ENCODE measurements around the gene CYLD. TPM values are rescaled to one million over a fixed set of nuclear protein-coding genes. Genes with fewer than 3 reads are reported as not detected.

The CYLD gene
- total RNA-seq, 2 experiments from 2014 or later, result 360 to 373 TPM

GRCh38 chr16:50721549-50722404 lies 20.1 kb upstream of the CYLD start:
- Histone ChIP-seq H3K27ac (ENCODE audit: low read depth in 1 of 2, low read length in 2 of 2) (no peak overlapping the region), H3K4me1 (ENCODE audit: insufficient read depth, low read length) (peaks cover 33% of the 10 kb centered on the region), H3K27me3 (ENCODE audit: control insufficient read depth in 1 of 2, insufficient read depth in 2 of 2, low read length in 2 of 2) (no peaks in the 10 kb centered on the region), H3K4me3 (ENCODE audit: low read length) (no peak overlapping the region), H3K36me3 (ENCODE audit: insufficient read depth, low read length) (peaks cover 21% of the 10 kb centered on the region), H3K9me3 (ENCODE audit: control insufficient read depth in 1 of 2, insufficient read depth in 1 of 2, low read length in 2 of 2) (peaks cover 0 to 13% of the 10 kb centered on the region in 2 experiments)
- no peaks in the 10 kb centered on the region for H3K27me3 Mint-ChIP-seq
- peak in 1 of 14 experiments; percentile 63 for DNase-seq
- no peak overlapping the region for H3K27ac Mint-ChIP-seq
- intact Hi-C loops (cut with DNase I, micrococcal nuclease), result loop anchor here in 1 of 2 experiments (1.0 kb wide), 1 partner anchor 33 kb away; no protein-coding TSS in a partner anchor
- no peak overlapping the region for H3K4me3 Mint-ChIP-seq
- peaks cover 10% of the 10 kb centered on the region for H3K9me3 Mint-ChIP-seq
- H3K4me1 Mint-ChIP-seq (ENCODE audit: low read depth), result peaks cover 38% of the 10 kb centered on the region
- POLR2A ChIA-PET, result interaction anchor here (0.6 to 1.5 kb wide), 4 partner anchors 20 to 41 kb away, joined by 3 to 10 read pairs (median 3); partner anchors contain the start of genes CYLD and SNX20
- TF ChIP-seq, protein P1, sequence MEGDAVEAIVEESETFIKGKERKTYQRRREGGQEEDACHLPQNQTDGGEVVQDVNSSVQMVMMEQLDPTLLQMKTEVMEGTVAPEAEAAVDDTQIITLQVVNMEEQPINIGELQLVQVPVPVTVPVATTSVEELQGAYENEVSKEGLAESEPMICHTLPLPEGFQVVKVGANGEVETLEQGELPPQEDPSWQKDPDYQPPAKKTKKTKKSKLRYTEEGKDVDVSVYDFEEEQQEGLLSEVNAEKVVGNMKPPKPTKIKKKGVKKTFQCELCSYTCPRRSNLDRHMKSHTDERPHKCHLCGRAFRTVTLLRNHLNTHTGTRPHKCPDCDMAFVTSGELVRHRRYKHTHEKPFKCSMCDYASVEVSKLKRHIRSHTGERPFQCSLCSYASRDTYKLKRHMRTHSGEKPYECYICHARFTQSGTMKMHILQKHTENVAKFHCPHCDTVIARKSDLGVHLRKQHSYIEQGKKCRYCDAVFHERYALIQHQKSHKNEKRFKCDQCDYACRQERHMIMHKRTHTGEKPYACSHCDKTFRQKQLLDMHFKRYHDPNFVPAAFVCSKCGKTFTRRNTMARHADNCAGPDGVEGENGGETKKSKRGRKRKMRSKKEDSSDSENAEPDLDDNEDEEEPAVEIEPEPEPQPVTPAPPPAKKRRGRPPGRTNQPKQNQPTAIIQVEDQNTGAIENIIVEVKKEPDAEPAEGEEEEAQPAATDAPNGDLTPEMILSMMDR (IDR thresholded peaks at IDR 0.05), result no peak
- peaks cover 34% of the 10 kb centered on the region for H3K36me3 Mint-ChIP-seq (ENCODE audit: low read depth)
- CTCF ChIA-PET, result interaction anchor here (2.2 kb wide), 1 partner anchor 84 kb away, joined by 9 read pairs; no protein-coding TSS in a partner anchor
- ATAC-seq (ENCODE audit: poor library complexity), result no peak

DNA sequence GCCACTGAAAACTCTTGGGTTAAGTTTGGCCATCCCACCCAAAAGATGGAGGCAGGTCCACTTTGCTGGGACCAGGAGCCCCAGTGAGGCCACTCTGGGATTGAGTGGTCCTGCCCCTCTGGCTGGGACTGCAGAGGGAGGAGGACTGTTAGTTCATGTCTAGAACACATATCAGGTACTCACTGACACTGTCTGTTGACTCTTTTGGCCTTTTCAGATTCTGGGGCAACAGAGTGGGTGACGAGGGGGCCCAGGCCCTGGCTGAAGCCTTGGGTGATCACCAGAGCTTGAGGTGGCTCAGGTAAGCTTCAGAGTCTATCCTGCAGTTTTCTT lies 19.5 kb upstream of the CYLD start:
- TF ChIP-seq, protein P1 (IDR thresholded peaks at IDR 0.05), result no peak
- H3K27ac ChIP-seq (ENCODE audit: low read depth in 1 of 2, low read length in 2 of 2), result no peak overlapping the region
- peaks cover 38% of the 10 kb centered on the region for H3K4me1 Mint-ChIP-seq (ENCODE audit: low read depth)

DNA sequence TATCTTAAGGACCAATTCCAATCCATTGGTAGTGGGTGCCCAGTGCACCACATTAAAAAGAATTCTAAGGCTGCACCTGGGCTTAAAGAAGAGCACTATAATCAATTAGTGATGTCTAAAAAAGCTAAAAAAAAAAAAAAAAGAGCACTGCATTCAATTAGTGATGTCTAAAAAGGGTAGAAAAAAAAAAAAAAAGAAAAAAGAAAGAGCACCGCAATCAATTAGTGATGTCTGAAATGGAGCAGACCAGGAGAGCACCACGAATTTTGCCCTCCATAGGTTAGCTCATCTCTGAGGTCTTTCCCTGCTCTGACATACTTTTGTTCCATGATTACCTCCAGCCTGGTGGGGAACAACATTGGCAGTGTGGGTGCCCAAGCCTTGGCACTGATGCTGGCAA lies 18.9 kb upstream of the CYLD start:
- intact Hi-C loops (cut with DNase I, micrococcal nuclease), result loop anchor here in 1 of 2 experiments (1.0 kb wide), 1 partner anchor 35 kb away; no protein-coding TSS in a partner anchor
- no peaks in the 10 kb centered on the region for H3K27me3 ChIP-seq (ENCODE audit: control insufficient read depth in 1 of 2, insufficient read depth in 2 of 2, low read length in 2 of 2)
- TF ChIP-seq, protein P1 (IDR thresholded peaks at IDR 0.05), result no peak
- ATAC-seq (ENCODE audit: poor library complexity) (no peak), DNase-seq (no peak)
- H3K4me3 Mint-ChIP-seq, result no peak overlapping the region
- H3K9me3 Mint-ChIP-seq, result peaks cover 10% of the 10 kb centered on the region
- H3K27me3 Mint-ChIP-seq, result no peaks in the 10 kb centered on the region
- peaks cover 0 to 13% of the 10 kb centered on the region in 2 experiments for H3K9me3 ChIP-seq (ENCODE audit: control insufficient read depth in 1 of 2, insufficient read depth in 1 of 2, low read length in 2 of 2)
- CTCF ChIA-PET, result interaction anchor here (2.2 kb wide), 1 partner anchor 83 kb away, joined by 9 read pairs; no protein-coding TSS in a partner anchor
- peaks cover 37% of the 10 kb centered on the region for H3K4me1 Mint-ChIP-seq (ENCODE audit: low read depth)
- H3K36me3 Mint-ChIP-seq (ENCODE audit: low read depth), result peaks cover 34% of the 10 kb centered on the region
- no peak overlapping the region for H3K27ac Mint-ChIP-seq
- POLR2A ChIA-PET, result interaction anchor here (1.4 kb wide), 1 partner anchor 19 kb away, joined by 10 read pairs; the partner anchor contains the start of gene CYLD
- peaks cover 29% of the 10 kb centered on the region for H3K4me1 ChIP-seq (ENCODE audit: insufficient read depth, low read length)
- peaks cover 21% of the 10 kb centered on the region for H3K36me3 ChIP-seq (ENCODE audit: insufficient read depth, low read length)
- H3K27ac ChIP-seq (ENCODE audit: low read depth in 1 of 2, low read length in 2 of 2), result no peak overlapping the region
- no peak overlapping the region for H3K4me3 ChIP-seq (ENCODE audit: low read length)

More for the DNA sequence above, 19.5 kb upstream of the CYLD start:
- Mint-ChIP-seq H3K4me3 (no peak overlapping the region), H3K9me3 (peaks cover 10% of the 10 kb centered on the region), H3K36me3 (ENCODE audit: low read depth) (peaks cover 34% of the 10 kb centered on the region), H3K27ac (no peak overlapping the region), H3K27me3 (no peaks in the 10 kb centered on the region)
- DNase-seq (no peak), ATAC-seq (ENCODE audit: poor library complexity) (no peak)
- no peaks in the 10 kb centered on the region for H3K27me3 ChIP-seq (ENCODE audit: control insufficient read depth in 1 of 2, insufficient read depth in 2 of 2, low read length in 2 of 2)
- peaks cover 21% of the 10 kb centered on the region for H3K36me3 ChIP-seq (ENCODE audit: insufficient read depth, low read length)
- intact Hi-C loops (cut with DNase I, micrococcal nuclease), result loop anchor here in 1 of 2 experiments (1.0 kb wide), 1 partner anchor 34 kb away; no protein-coding TSS in a partner anchor
- peaks cover 0 to 13% of the 10 kb centered on the region in 2 experiments for H3K9me3 ChIP-seq (ENCODE audit: control insufficient read depth in 1 of 2, insufficient read depth in 1 of 2, low read length in 2 of 2)
- H3K4me1 ChIP-seq (ENCODE audit: insufficient read depth, low read length), result peaks cover 29% of the 10 kb centered on the region
- ChIA-PET POLR2A (interaction anchor here (1.4 kb wide), 1 partner anchor 19 kb away, joined by 10 read pairs; the partner anchor contains the start of gene CYLD), CTCF (interaction anchor here (2.2 kb wide), 1 partner anchor 84 kb away, joined by 9 read pairs; no protein-coding TSS in a partner anchor)
- no peak overlapping the region for H3K4me3 ChIP-seq (ENCODE audit: low read length)

Data from CD4-positive, alpha-beta T cell (primary cell).